PC-9 (cell line): ENCODE results near the gene PIPOX. TPM values are rescaled to one million over a fixed set of nuclear protein-coding genes. Genes with fewer than 3 reads are reported as not detected.

Experiments used
- BruUV-seq: library from RNA; stranded (reverse); fragments of 400-500 nt; replicated peaks from 2 replicates; lab custom pipeline; 2021; lab: Mats Ljungman, UMichigan
- CTCF ChIA-PET: fragments of 300-600 bp; sonication (Branson Sonifier 250); formaldehyde crosslinking; loops from one replicate; lab custom pipeline; 2022; ENCODE audit warnings: antibody characterized with exemption; lab: Charles Lee
- POLR2A ChIA-PET: fragments of 300-600 bp; sonication (Branson Sonifier 250); formaldehyde crosslinking; loops from one replicate; lab custom pipeline; 2022; ENCODE audit warnings: antibody characterized with exemption; ENCODE audit not compliant: unreplicated experiment; lab: Charles Lee
- DNase-seq, 2 experiments: peaks; one replicate each; pipeline versions ENCODE4 v3.0.0 to v3.0.0-alpha.2; 2015 to 2022; ENCODE audit warnings: mixed read lengths in 1 of 2
- H2AFZ ChIP-seq: fragments of 200-600 bp; sonication (generic); 2 replicates; pipeline ENCODE4 v1.8.1; 2017; ENCODE audit warnings: antibody characterized with exemption
- H3F3A ChIP-seq: fragments of 200-600 bp; sonication (generic); 2 replicates; pipeline ENCODE4 v1.8.1; 2017; ENCODE audit warnings: antibody characterized with exemption, mild to moderate bottlenecking, low read depth; ENCODE audit not compliant: insufficient read depth
- H3K27ac ChIP-seq: fragments of 200-600 bp; sonication (generic); 2 replicates; pipeline ENCODE4 v1.6.1; 2016; ENCODE audit warnings: mixed run types
- H3K27me3 ChIP-seq: fragments of 200-600 bp; sonication (generic); 2 replicates; pipeline ENCODE4 v1.6.1; 2016; ENCODE audit warnings: low read depth, mixed run types; ENCODE audit not compliant: insufficient read depth
- H3K36me3 ChIP-seq: fragments of 200-600 bp; sonication (generic); 2 replicates; pipeline ENCODE4 v1.6.1; 2016; ENCODE audit warnings: low read depth, mixed run types
- H3K4me1 ChIP-seq: fragments of 200-600 bp; sonication (generic); replicated peaks from 2 replicates; pipeline ENCODE4 v1.6.1; 2016; ENCODE audit warnings: mixed run types; ENCODE audit not compliant: insufficient read depth
- H3K4me2 ChIP-seq: fragments of 200-600 bp; sonication (generic); 2 replicates; pipeline ENCODE4 v1.6.1; 2017; ENCODE audit warnings: mixed run types
- H3K4me3 ChIP-seq: fragments of 200-600 bp; sonication (generic); 2 replicates; pipeline ENCODE4 v1.6.1; 2016; ENCODE audit warnings: mixed run types
- H3K79me2 ChIP-seq: fragments of 200-600 bp; sonication (generic); 2 replicates; pipeline ENCODE4 v1.6.1; 2017; ENCODE audit warnings: low read depth, mixed run types
- H3K9me2 ChIP-seq: fragments of 200-600 bp; sonication (generic); 2 replicates; pipeline ENCODE4 v1.8.1; 2017; ENCODE audit warnings: mild to moderate bottlenecking; ENCODE audit not compliant: insufficient read depth
- H3K9me3 ChIP-seq: fragments of 200-600 bp; sonication (generic); 2 replicates; pipeline ENCODE4 v1.8.1; 2016; ENCODE audit warnings: low read depth; ENCODE audit not compliant: insufficient read depth
- H4K20me1 ChIP-seq: fragments of 200-600 bp; sonication (generic); 2 replicates; pipeline ENCODE4 v1.8.1; 2017; ENCODE audit not compliant: insufficient read depth
- CTCF ChIP-seq: fragments of 200-600 bp; sonication (generic); conservative IDR thresholded peaks from 2 replicates; pipeline ENCODE4 v1.6.1; 2017; ENCODE audit warnings: mixed run types, antibody characterized with exemption, mild to moderate bottlenecking, moderate library complexity
- EZH2 ChIP-seq: fragments of 200-600 bp; sonication (generic); IDR thresholded peaks from 2 replicates; pipeline ENCODE4 v1.8.0; 2017; ENCODE audit warnings: antibody characterized with exemption, low read depth
- intact Hi-C: fragments of 100-400 bp; cut with micrococcal nuclease; formaldehyde crosslinking; loops from one replicate; pipeline ENCODE4 v1.10.0; 2022; ENCODE audit not compliant: unreplicated experiment
- total RNA-seq: library from RNA; stranded (reverse); gene quantifications from 2 replicates; pipeline ENCODE4 v1.2.3, GENCODE V29; 2021

Gene PIPOX
- total RNA-seq, 1 experiment from 2014 or later: 2.8 TPM

- H3F3A ChIP-seq: no peaks in the 10 kb centered on the region; the same call in 1 of the 2 replicates
- no peak for TF ChIP-seq EZH2
- TF ChIP-seq CTCF: no peak
- H3K9me2 ChIP-seq: no peaks in the 10 kb centered on the region
- no peaks in the 10 kb centered on the region for H3K79me2 ChIP-seq
- ChIA-PET POLR2A (interaction anchor here (0.5 kb wide), 1 partner anchor 367 kb away, joined by 4 read pairs; the partner anchor contains the start of gene PROCA1), CTCF (interaction anchor here (0.6 kb wide), 1 partner anchor 9 kb away, joined by 3 read pairs; no protein-coding TSS in a partner anchor)
- H3K27ac ChIP-seq: no peak overlapping the region
- peak in 1 of 2 experiments; percentile 55 for DNase-seq
- peaks cover 10% of the 10 kb centered on the region; the same call in 1 of the 2 replicates for H4K20me1 ChIP-seq
- no peak overlapping the region for H3K4me2 ChIP-seq
- BruUV-seq: no TSS peak
- H3K4me3 ChIP-seq: no peak overlapping the region
- intact Hi-C loops: no loop called here
- H3K27me3 ChIP-seq: no peaks in the 10 kb centered on the region
- peaks cover 6% of the 10 kb centered on the region; the same call in 1 of the 2 replicates for H3K36me3 ChIP-seq
- no peaks in the 10 kb centered on the region for H3K9me3 ChIP-seq
- no peak overlapping the region for H2AFZ ChIP-seq
- H3K4me1 ChIP-seq: no peaks in the 10 kb centered on the region
These were observed 35.5 kb downstream of the PIPOX start for GRCh38 chr17:29078183-29079045.

GRCh38 chr17:29079433-29079832 is 36.5 kb downstream of the PIPOX start:
- Histone ChIP-seq H3K4me2 (no peak overlapping the region), H2AFZ (no peak overlapping the region), H3K4me3 (no peak overlapping the region), H3K9me3 (no peaks in the 10 kb centered on the region), H3K4me1 (no peaks in the 10 kb centered on the region), H4K20me1 (peaks cover 10% of the 10 kb centered on the region; the same call in 1 of the 2 replicates), H3F3A (no peaks in the 10 kb centered on the region; the same call in 1 of the 2 replicates), H3K27ac (no peak overlapping the region), H3K36me3 (peaks cover 10% of the 10 kb centered on the region; the same call in 1 of the 2 replicates), H3K79me2 (no peaks in the 10 kb centered on the region), H3K9me2 (no peaks in the 10 kb centered on the region), H3K27me3 (no peaks in the 10 kb centered on the region)
- TF ChIP-seq EZH2 (no peak), CTCF (no peak)
- no TSS peak for BruUV-seq
- CTCF ChIA-PET: no interaction called here
- POLR2A ChIA-PET: no interaction called here
- no peak for DNase-seq
- intact Hi-C loops: no loop called here

- Histone ChIP-seq H3K4me3 (no peak overlapping the region), H3K9me2 (no peaks in the 10 kb centered on the region), H3K9me3 (no peaks in the 10 kb centered on the region), H3K4me1 (no peaks in the 10 kb centered on the region), H4K20me1 (peaks cover 10% of the 10 kb centered on the region; the same call in 1 of the 2 replicates), H3K27ac (no peak overlapping the region), H3K4me2 (no peak overlapping the region), H2AFZ (no peak overlapping the region), H3K27me3 (no peaks in the 10 kb centered on the region), H3K36me3 (peaks cover 10% of the 10 kb centered on the region; the same call in 1 of the 2 replicates), H3F3A (no peaks in the 10 kb centered on the region; the same call in 1 of the 2 replicates), H3K79me2 (no peaks in the 10 kb centered on the region)
- intact Hi-C loops: no loop called here
- POLR2A ChIA-PET: no interaction called here
- DNase-seq: no peak
- no TSS peak for BruUV-seq
- TF ChIP-seq CTCF: no peak
- no peak for TF ChIP-seq EZH2
- CTCF ChIA-PET: interaction anchor here (0.6 kb wide), 1 partner anchor 317 kb away, joined by 5 read pairs; no protein-coding TSS in a partner anchor
These were observed 36.9 kb downstream of the PIPOX start for GRCh38 chr17:29079887-29080286.
